Mammary microvascular endothelial cell (primary cell): ENCODE results near the gene SIPA1. TPM values are rescaled to one million over a fixed set of nuclear protein-coding genes. Genes with fewer than 3 reads are reported as not detected.

Experiments used
- total RNA-seq: library from RNA; depleted of rRNA; stranded (reverse); fragments of >200 nt; gene quantifications from 2 replicates; pipeline ENCODE4 v1.2.3, GENCODE V29; 2015

SIPA1 gene, protein sequence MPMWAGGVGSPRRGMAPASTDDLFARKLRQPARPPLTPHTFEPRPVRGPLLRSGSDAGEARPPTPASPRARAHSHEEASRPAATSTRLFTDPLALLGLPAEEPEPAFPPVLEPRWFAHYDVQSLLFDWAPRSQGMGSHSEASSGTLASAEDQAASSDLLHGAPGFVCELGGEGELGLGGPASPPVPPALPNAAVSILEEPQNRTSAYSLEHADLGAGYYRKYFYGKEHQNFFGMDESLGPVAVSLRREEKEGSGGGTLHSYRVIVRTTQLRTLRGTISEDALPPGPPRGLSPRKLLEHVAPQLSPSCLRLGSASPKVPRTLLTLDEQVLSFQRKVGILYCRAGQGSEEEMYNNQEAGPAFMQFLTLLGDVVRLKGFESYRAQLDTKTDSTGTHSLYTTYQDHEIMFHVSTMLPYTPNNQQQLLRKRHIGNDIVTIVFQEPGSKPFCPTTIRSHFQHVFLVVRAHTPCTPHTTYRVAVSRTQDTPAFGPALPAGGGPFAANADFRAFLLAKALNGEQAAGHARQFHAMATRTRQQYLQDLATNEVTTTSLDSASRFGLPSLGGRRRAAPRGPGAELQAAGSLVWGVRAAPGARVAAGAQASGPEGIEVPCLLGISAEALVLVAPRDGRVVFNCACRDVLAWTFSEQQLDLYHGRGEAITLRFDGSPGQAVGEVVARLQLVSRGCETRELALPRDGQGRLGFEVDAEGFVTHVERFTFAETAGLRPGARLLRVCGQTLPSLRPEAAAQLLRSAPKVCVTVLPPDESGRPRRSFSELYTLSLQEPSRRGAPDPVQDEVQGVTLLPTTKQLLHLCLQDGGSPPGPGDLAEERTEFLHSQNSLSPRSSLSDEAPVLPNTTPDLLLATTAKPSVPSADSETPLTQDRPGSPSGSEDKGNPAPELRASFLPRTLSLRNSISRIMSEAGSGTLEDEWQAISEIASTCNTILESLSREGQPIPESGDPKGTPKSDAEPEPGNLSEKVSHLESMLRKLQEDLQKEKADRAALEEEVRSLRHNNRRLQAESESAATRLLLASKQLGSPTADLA
- total RNA-seq = 61.1 and 68.3 TPM in 2 replicates

DNA sequence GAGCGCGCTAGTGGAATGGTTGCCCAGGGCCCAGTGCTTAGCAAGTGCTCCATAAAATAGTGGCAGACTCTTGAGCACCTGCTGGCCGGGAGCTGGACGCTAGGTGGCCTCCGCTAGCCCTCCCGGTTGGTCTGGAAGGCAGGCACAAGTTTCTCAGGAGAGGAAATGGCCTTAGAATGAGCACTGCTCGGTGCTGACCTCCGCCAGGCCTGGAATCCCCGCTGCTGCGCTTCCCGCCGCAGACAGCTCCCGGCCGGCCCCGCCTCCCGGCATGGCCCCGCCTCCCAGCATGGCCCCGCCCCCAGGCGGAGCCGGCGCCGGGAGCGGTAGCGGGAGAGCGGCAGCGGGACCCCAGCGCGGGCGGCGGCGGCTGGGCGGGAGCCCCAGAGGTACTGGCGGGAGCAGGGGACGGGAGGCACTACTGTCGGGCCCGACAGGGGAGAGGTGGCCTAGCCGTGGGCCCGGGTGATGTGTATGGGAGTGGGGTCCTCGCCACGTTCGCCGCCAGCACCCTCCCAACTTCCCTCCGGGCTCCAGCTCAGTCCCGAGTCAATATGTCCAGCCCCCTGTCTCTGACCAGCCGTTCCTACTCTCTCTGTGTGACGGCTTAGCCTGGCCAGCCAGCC lies at the start of gene SIPA1:
SIPA1 (plus strand) TSS at position 308 of the 626 bp plus-strand sequence. CDS start 2,821 bp downstream, outside the sequence.

DNA sequence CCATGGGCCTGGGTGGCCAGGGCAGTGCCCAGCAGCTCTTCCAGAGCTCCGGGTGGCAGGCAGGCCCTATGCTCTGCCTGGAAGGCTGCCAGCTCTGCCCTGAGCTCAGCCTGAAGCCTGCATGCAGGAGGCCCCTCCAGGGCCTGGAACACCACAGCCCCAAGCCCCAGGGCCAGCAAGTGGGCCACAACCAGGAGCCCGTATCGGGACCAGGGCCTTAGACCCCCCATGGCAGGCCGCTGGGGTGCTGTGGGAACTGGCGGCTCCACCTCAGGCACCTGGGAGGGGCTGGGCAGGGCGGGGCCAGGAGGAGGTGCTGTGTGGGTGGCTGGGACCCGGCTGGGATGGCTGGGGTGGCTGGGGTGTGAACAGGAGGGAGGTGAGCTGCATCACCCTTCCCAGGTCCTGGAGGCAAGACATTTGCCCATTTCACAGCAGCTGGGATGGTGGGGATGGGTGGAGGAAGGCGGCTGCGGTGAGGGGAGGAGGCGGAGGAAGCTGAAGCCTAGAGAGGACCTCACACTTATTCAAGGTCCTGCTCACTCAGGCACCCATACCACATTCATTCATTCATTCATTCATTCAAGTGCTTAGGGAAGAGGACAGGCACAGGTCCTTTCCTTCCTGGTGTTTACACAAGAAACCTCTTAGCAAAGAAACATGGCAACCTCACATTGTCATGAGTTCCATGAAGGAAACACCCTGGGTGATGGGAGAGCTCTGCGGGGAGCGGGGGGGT lies 42.2 kb upstream of the SIPA1 start, which contains the start of gene KCNK7:
KCNK7 (minus strand) TSS at position 258 of the 739 bp plus-strand sequence; CDS start at position 230, 28 bp downstream.

DNA sequence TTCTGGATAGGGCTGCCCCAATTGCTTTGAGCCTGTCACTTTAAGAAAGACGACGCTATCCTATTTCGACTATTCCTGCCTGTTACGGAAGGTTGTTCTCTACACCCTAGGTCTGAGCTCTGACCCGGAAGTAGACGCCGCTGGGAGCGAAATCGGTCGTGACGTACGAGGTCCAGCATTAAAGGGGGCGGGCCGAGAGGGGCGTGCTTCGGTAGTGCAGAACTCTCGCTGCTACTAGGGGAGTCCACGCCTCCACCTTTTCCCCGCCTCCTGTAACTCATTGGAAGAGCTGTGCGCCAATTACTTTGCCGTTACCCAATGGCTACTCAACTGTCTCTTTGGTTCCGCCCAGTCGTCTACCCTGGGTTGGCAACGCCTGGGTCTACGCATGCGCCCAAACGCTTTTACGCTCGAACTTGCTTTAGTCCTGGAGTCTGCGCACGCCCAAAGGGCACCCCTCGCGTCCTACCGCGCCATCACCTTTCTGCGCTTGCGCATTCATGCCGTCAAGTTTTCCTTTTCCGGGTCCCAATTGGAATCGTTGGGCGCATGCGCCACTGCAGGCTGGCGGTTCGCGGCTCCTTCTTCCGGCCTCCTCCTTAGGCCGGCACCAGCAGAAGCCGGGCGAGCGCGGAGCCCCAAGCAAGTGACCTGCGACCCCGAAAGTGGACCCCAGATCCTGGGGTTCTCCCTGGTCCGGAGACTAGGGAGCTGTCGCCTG lies 22.5 kb upstream of the SIPA1 start, which contains the start of gene PCNX3:
PCNX3 (plus strand) TSS at position 548 of the 721 bp plus-strand sequence. CDS start 536 bp downstream, outside the sequence.

DNA sequence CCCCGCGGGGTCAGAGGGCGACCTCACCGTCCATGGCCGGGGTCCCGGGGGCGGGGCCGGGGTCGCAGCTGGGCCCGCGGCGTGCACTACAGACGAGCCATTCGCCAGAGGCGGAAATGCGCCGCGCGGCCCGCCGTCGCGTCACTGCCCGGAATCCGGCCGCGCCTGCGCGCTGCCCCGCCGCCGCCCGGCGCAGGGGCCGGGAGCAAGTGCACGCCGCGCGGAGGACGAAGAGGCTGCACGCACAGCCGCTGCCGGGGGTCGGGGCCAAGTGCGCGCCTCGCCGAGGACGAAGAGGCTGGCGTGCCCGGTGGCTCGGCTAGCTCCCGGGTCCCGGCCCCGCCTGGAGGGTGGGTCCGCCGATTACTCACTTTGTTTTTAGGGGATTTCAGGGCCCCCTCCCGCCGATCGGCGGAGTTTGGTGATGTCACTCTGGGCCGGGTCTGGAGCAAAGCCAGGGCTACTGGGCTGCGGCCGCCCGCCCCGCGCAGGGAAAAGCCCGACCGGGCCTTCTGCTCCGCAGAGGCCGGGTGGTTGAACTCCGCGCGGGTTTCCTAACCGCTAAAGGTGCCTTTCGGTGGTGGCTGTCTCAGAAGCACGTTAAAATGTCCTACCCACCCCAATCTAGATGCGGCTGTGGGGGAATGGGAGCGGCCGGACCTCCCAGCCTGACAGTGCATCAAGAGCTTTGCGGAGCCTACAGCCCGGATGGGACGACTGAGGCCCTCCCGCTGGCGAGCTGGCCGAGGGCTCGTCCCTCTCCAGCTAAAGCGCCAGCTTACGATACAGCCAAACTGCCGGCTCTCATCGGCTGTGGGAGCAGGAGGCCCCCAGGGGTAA lies 25.1 kb downstream of the SIPA1 start, which contains the start of gene RELA:
RELA (minus strand) TSS at position 118 of the 840 bp plus-strand sequence; CDS start at position 34, 84 bp downstream.

Other genes starting within 250 kb of the SIPA1 start
- gene NEAT1, start 215.3 kb upstream of the SIPA1 start, total RNA-seq = 12.7 and 14.7 TPM in 2 replicates
- 683 and 797 TPM in 2 replicates for gene MALAT1, start 139.1 kb upstream of the SIPA1 start, total RNA-seq
- 83.3 and 84.1 TPM in 2 replicates for gene SCYL1, start 113.0 kb upstream of the SIPA1 start, total RNA-seq
- gene LTBP3, start 79.7 kb upstream of the SIPA1 start, total RNA-seq = 45.1 and 58.2 TPM in 2 replicates
- gene ZNRD2, start 67.6 kb upstream of the SIPA1 start, total RNA-seq = 70.6 and 76.7 TPM in 2 replicates
- 45.8 and 46.7 TPM in 2 replicates for gene FAM89B, start 65.6 kb upstream of the SIPA1 start, total RNA-seq
- gene EHBP1L1, start 62.0 kb upstream of the SIPA1 start, total RNA-seq = 33.7 and 53.4 TPM in 2 replicates
- gene KCNK7, start 42.3 kb upstream of the SIPA1 start, total RNA-seq = 0.27 TPM in 1 of 2 replicates, not detected in the other
- 122 and 126 TPM in 2 replicates for gene MAP3K11, start 23.9 kb upstream of the SIPA1 start, total RNA-seq
- 40.7 and 41.1 TPM in 2 replicates for gene PCNX3, start 22.3 kb upstream of the SIPA1 start, total RNA-seq
- 63.1 and 67.4 TPM in 2 replicates for gene RELA, start 24.8 kb downstream of the SIPA1 start, total RNA-seq
- gene KAT5, start 74.2 kb downstream of the SIPA1 start, total RNA-seq = 42.8 and 56.6 TPM in 2 replicates
- gene RNASEH2C, start 82.7 kb downstream of the SIPA1 start, total RNA-seq = 92.3 and 93.2 TPM in 2 replicates
- gene AP5B1, start 142.9 kb downstream of the SIPA1 start, total RNA-seq = 10.8 and 11.3 TPM in 2 replicates
- not detected in 2 replicates for gene OVOL1, start 149.0 kb downstream of the SIPA1 start, total RNA-seq
- not detected in 2 replicates for gene SNX32, start 195.9 kb downstream of the SIPA1 start, total RNA-seq
- 2,226 and 2,249 TPM in 2 replicates for gene CFL1, start 220.1 kb downstream of the SIPA1 start, total RNA-seq
- 35.0 and 40.1 TPM in 2 replicates for gene MUS81, start 222.3 kb downstream of the SIPA1 start, total RNA-seq
- gene EFEMP2, start 234.7 kb downstream of the SIPA1 start, total RNA-seq = 29.5 and 33.7 TPM in 2 replicates
- gene CTSW, start 241.7 kb downstream of the SIPA1 start, total RNA-seq = 0.20 TPM in 1 of 2 replicates, not detected in the other